Measurements from ENCODE around the gene VAC14. TPM values are rescaled to one million over a fixed set of nuclear protein-coding genes. Genes with fewer than 3 reads are reported as not detected.

Gene VAC14
- total RNA-seq, 2 experiments from 2014 or later: 26.7 to 28.0 TPM

- H3K36me3 Mint-ChIP-seq (ENCODE audit: low read depth): peaks cover 3% of the 10 kb centered on the region
- ChIA-PET POLR2A (no interaction called here), CTCF (no interaction called here)
- H3K27me3 Mint-ChIP-seq: no peaks in the 10 kb centered on the region
- no peaks in the 10 kb centered on the region for H3K9me3 Mint-ChIP-seq
- no peaks in the 10 kb centered on the region for H3K4me1 Mint-ChIP-seq
- H3K4me3 Mint-ChIP-seq: no peak overlapping the region
- H3K27ac Mint-ChIP-seq: no peak overlapping the region
- no peak for DNase-seq
Observed at GRCh38 chr16:70721202-70721963, 79.6 kb downstream of the VAC14 start.

GRCh38 chr16:70720425-70721201 is 80.3 kb downstream of the VAC14 start:
- Mint-ChIP-seq H3K4me3 (no peak overlapping the region), H3K27me3 (no peaks in the 10 kb centered on the region), H3K4me1 (no peaks in the 10 kb centered on the region), H3K36me3 (ENCODE audit: low read depth) (peaks cover 3% of the 10 kb centered on the region), H3K9me3 (no peaks in the 10 kb centered on the region), H3K27ac (no peak overlapping the region)
- ChIA-PET CTCF (no interaction called here), POLR2A (no interaction called here)
- DNase-seq: no peak

GRCh38 chr16:70717065-70717464 is 83.9 kb downstream of the VAC14 start:
- POLR2A ChIA-PET: no interaction called here
- Mint-ChIP-seq H3K27ac (no peak overlapping the region), H3K27me3 (no peaks in the 10 kb centered on the region), H3K9me3 (no peaks in the 10 kb centered on the region), H3K4me1 (no peaks in the 10 kb centered on the region), H3K4me3 (no peak overlapping the region), H3K36me3 (ENCODE audit: low read depth) (no peaks in the 10 kb centered on the region)
- CTCF ChIA-PET: no interaction called here
- no peak for DNase-seq

- Mint-ChIP-seq H3K27ac (no peak overlapping the region), H3K36me3 (ENCODE audit: low read depth) (no peaks in the 10 kb centered on the region), H3K27me3 (no peaks in the 10 kb centered on the region), H3K4me1 (no peaks in the 10 kb centered on the region), H3K9me3 (no peaks in the 10 kb centered on the region), H3K4me3 (no peak overlapping the region)
- POLR2A ChIA-PET: no interaction called here
- CTCF ChIA-PET: interaction anchor here (0.6 kb wide), 1 partner anchor 62 kb away, joined by 3 read pairs; no protein-coding TSS in a partner anchor
- DNase-seq: no peak
Observed at GRCh38 chr16:70715860-70716357, 85.0 kb downstream of the VAC14 start.

- H3K27me3 Mint-ChIP-seq: no peaks in the 10 kb centered on the region
- H3K9me3 Mint-ChIP-seq: no peaks in the 10 kb centered on the region
- ChIA-PET POLR2A (no interaction called here), CTCF (no interaction called here)
- no peak overlapping the region for H3K4me3 Mint-ChIP-seq
- no peaks in the 10 kb centered on the region for H3K4me1 Mint-ChIP-seq
- no peak for DNase-seq
- no peaks in the 10 kb centered on the region for H3K36me3 Mint-ChIP-seq (ENCODE audit: low read depth)
- H3K27ac Mint-ChIP-seq: no peak overlapping the region
Observed at GRCh38 chr16:70715055-70715858, 85.7 kb downstream of the VAC14 start.

GRCh38 chr16:70714581-70715054 is 86.3 kb downstream of the VAC14 start:
- ChIA-PET CTCF (no interaction called here), POLR2A (no interaction called here)
- H3K36me3 Mint-ChIP-seq (ENCODE audit: low read depth): no peaks in the 10 kb centered on the region
- no peak overlapping the region for H3K27ac Mint-ChIP-seq
- no peak for DNase-seq
- H3K9me3 Mint-ChIP-seq: no peaks in the 10 kb centered on the region
- no peaks in the 10 kb centered on the region for H3K27me3 Mint-ChIP-seq
- H3K4me1 Mint-ChIP-seq: no peaks in the 10 kb centered on the region
- H3K4me3 Mint-ChIP-seq: no peak overlapping the region

- ChIA-PET POLR2A (no interaction called here), CTCF (no interaction called here)
- Mint-ChIP-seq H3K27ac (no peak overlapping the region), H3K36me3 (ENCODE audit: low read depth) (no peaks in the 10 kb centered on the region), H3K9me3 (no peaks in the 10 kb centered on the region), H3K27me3 (no peaks in the 10 kb centered on the region), H3K4me3 (no peak overlapping the region), H3K4me1 (no peaks in the 10 kb centered on the region)
- no peak for DNase-seq
Observed at GRCh38 chr16:70713824-70714223, 87.1 kb downstream of the VAC14 start.

GRCh38 chr16:70713342-70713741 is 87.6 kb downstream of the VAC14 start:
- H3K27ac Mint-ChIP-seq: no peak overlapping the region
- CTCF ChIA-PET: interaction anchor here (0.6 kb wide), 1 partner anchor 309 kb away, joined by 4 read pairs; no protein-coding TSS in a partner anchor
- H3K9me3 Mint-ChIP-seq: no peaks in the 10 kb centered on the region
- POLR2A ChIA-PET: no interaction called here
- no peaks in the 10 kb centered on the region for H3K36me3 Mint-ChIP-seq (ENCODE audit: low read depth)
- H3K4me3 Mint-ChIP-seq: no peak overlapping the region
- no peaks in the 10 kb centered on the region for H3K4me1 Mint-ChIP-seq
- H3K27me3 Mint-ChIP-seq: no peaks in the 10 kb centered on the region
- DNase-seq: no peak

- H3K9me3 Mint-ChIP-seq: no peaks in the 10 kb centered on the region
- no peak for DNase-seq
- no peak overlapping the region for H3K27ac Mint-ChIP-seq
- CTCF ChIA-PET: interaction anchor here (0.6 kb wide), 1 partner anchor 308 kb away, joined by 4 read pairs; no protein-coding TSS in a partner anchor
- H3K27me3 Mint-ChIP-seq: no peaks in the 10 kb centered on the region
- H3K4me1 Mint-ChIP-seq: no peaks in the 10 kb centered on the region
- no peak overlapping the region for H3K4me3 Mint-ChIP-seq
- no peaks in the 10 kb centered on the region for H3K36me3 Mint-ChIP-seq (ENCODE audit: low read depth)
- POLR2A ChIA-PET: no interaction called here
Observed at GRCh38 chr16:70712942-70713341, 88.0 kb downstream of the VAC14 start.

- no peaks in the 10 kb centered on the region for H3K36me3 Mint-ChIP-seq (ENCODE audit: low read depth)
Observed at GRCh38 chr16:70712359-70712758, 88.6 kb downstream of the VAC14 start.

GRCh38 chr16:70711211-70712031 is 89.5 kb downstream of the VAC14 start:
- ChIA-PET POLR2A (no interaction called here), CTCF (no interaction called here)
- H3K27ac Mint-ChIP-seq: no peak overlapping the region
- H3K4me1 Mint-ChIP-seq: no peaks in the 10 kb centered on the region
- no peak overlapping the region for H3K4me3 Mint-ChIP-seq
- H3K36me3 Mint-ChIP-seq (ENCODE audit: low read depth): no peaks in the 10 kb centered on the region
- DNase-seq: no peak
- no peaks in the 10 kb centered on the region for H3K27me3 Mint-ChIP-seq
- no peaks in the 10 kb centered on the region for H3K9me3 Mint-ChIP-seq

More at GRCh38 chr16:70712359-70712758, 88.6 kb downstream of the VAC14 start:
- no peak overlapping the region for H3K27ac Mint-ChIP-seq
- no peak for DNase-seq
- ChIA-PET CTCF (no interaction called here), POLR2A (no interaction called here)
- no peaks in the 10 kb centered on the region for H3K9me3 Mint-ChIP-seq
- no peaks in the 10 kb centered on the region for H3K27me3 Mint-ChIP-seq
- no peaks in the 10 kb centered on the region for H3K4me1 Mint-ChIP-seq
- H3K4me3 Mint-ChIP-seq: no peak overlapping the region

GRCh38 chr16:70710422-70711210 is 90.3 kb downstream of the VAC14 start:
- H3K27me3 Mint-ChIP-seq: no peaks in the 10 kb centered on the region
- no peak overlapping the region for H3K4me3 Mint-ChIP-seq
- H3K9me3 Mint-ChIP-seq: no peaks in the 10 kb centered on the region
- ChIA-PET POLR2A (no interaction called here), CTCF (no interaction called here)
- H3K4me1 Mint-ChIP-seq: no peaks in the 10 kb centered on the region
- no peak overlapping the region for H3K27ac Mint-ChIP-seq
- no peak for DNase-seq
- no peaks in the 10 kb centered on the region for H3K36me3 Mint-ChIP-seq (ENCODE audit: low read depth)
